Stimulated activated CD8-positive, alpha-beta memory T cell treated with anti-CD3 and anti-CD28 coated beads, Interleukin-4, amount 100 ng/mL, for 48 hours (primary cell): ENCODE measurements around the gene ECT2.
"Not testable (repeated sequence)": the region's sequence is repeated elsewhere in the genome, so short reads cannot be mapped to it uniquely, and the experiment has no call there.

Experiments used
- DNase-seq: peaks from one replicate; pipeline ENCODE4 v3.0.0-alpha.2; 2020

ECT2 gene

GRCh38 chr3:172815857-172816256 is 65.3 kb downstream of the ECT2 start:
- DNase-seq = no peak

GRCh38 chr3:172816281-172816680 is 65.8 kb downstream of the ECT2 start:
- DNase-seq = no peak

GRCh38 chr3:172816968-172817367 is 66.4 kb downstream of the ECT2 start:
- no peak for DNase-seq

- no peak for DNase-seq
Observed at GRCh38 chr3:172820492-172820891, 70.0 kb downstream of the ECT2 start.

GRCh38 chr3:172824229-172824628 is 73.7 kb downstream of the ECT2 start:
- DNase-seq = no peak

- not testable (repeated sequence) for DNase-seq
Observed at GRCh38 chr3:172827231-172827630, 76.7 kb downstream of the ECT2 start.

- no peak for DNase-seq
Observed at GRCh38 chr3:172832983-172833382, 82.5 kb downstream of the ECT2 start.

GRCh38 chr3:172836390-172836997 is 86.0 kb downstream of the ECT2 start:
- peak; percentile 29 for DNase-seq

- DNase-seq = no peak
Observed at GRCh38 chr3:172839679-172840078, 89.2 kb downstream of the ECT2 start.

- DNase-seq = no peak
Observed at GRCh38 chr3:172840463-172840862, 89.9 kb downstream of the ECT2 start.

- no peak for DNase-seq
Observed at GRCh38 chr3:172840913-172841312, 90.4 kb downstream of the ECT2 start.

GRCh38 chr3:172844428-172844827 is 93.9 kb downstream of the ECT2 start:
- no peak for DNase-seq

GRCh38 chr3:172846103-172846561 is 95.6 kb downstream of the ECT2 start:
- no peak for DNase-seq

GRCh38 chr3:172846706-172847105 is 96.2 kb downstream of the ECT2 start:
- DNase-seq = no peak

GRCh38 chr3:172847292-172847691 is 96.8 kb downstream of the ECT2 start:
- DNase-seq = no peak

GRCh38 chr3:172848910-172849309 is 98.4 kb downstream of the ECT2 start:
- no peak for DNase-seq

GRCh38 chr3:172853005-172853404 is 102.5 kb downstream of the ECT2 start:
- DNase-seq = no peak

- DNase-seq = no peak
Observed at GRCh38 chr3:172853921-172854666, 103.6 kb downstream of the ECT2 start.

- DNase-seq = no peak
Observed at GRCh38 chr3:172855037-172855436, 104.5 kb downstream of the ECT2 start.

GRCh38 chr3:172856795-172857742 is 106.5 kb downstream of the ECT2 start:
- no peak for DNase-seq

GRCh38 chr3:172859041-172859440 is 108.5 kb downstream of the ECT2 start:
- no peak for DNase-seq

- not testable (repeated sequence) for DNase-seq
Observed at GRCh38 chr3:172866726-172867350, 116.3 kb downstream of the ECT2 start.
